HG03575 (cell line): ENCODE measurements around the gene FAM156A.
"Not testable (repeated sequence)": the region's sequence is repeated elsewhere in the genome, so short reads cannot be mapped to it uniquely, and the experiment has no call there.

Experiments used
- ATAC-seq: cut with Tn5 transposase; IDR thresholded peaks from one replicate; pipeline ENCODE4 v1.9.1; 2021; ENCODE audit not compliant: unreplicated experiment, insufficient number of reproducible peaks, low FRiP score; ENCODE audit errors: extremely low read depth

Gene FAM156A

DNA sequence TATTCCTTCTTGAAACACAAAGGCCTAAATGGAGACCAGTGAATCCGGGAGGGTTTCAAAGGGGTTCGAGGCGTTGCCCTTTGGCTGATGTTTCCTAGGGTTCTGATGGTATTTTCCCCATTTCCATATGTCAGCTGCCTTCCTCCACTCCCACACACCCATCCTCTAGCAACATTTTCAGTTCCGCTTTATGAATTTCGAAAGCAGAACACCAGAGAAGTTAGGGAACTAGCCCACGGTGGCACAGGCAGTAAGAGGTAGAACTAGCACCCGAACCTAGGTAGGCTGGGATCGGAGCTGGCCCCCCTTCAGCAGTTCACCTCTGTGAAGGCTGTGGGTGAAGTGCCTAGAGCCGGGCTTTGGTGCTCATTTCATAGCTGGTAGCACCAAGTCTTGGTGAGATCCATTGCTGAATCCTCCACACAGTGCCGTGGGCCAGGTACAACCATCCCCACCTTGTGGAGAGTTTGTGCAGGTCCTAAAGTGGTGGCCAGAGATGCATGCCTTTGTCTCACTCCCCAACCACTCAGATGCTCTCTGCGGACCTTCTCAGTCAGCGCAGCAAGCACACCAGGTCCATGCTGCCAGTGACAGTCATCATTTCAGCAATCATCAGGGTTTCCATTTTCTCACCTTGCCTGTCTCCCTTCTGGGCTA, 48.9 kb downstream of the FAM156A start:
- ATAC-seq, result not testable (repeated sequence)

DNA sequence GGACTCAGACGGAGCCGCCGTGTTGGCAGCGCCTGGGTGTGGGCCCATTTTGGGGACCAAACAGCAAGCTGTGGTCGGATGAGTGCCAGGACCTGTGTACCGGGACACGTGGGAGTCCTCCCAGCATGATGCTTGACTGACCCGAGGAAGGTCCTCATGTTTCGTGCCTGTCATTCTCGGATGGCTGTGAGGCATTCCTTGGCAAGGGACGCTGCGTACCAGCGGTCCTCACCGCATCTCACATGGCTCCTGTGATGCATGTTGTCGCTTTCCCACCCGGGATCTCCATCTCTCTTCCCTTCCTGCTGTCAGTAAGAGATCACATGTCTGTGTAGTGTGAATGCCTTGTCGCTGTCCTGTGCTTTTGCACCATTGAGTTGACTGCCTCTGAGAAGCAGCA, 50.4 kb downstream of the FAM156A start:
- not testable (repeated sequence) for ATAC-seq

- not testable (repeated sequence) for ATAC-seq
These were observed 51.2 kb downstream of the FAM156A start for GRCh38 chrX:52907137-52907536.

DNA sequence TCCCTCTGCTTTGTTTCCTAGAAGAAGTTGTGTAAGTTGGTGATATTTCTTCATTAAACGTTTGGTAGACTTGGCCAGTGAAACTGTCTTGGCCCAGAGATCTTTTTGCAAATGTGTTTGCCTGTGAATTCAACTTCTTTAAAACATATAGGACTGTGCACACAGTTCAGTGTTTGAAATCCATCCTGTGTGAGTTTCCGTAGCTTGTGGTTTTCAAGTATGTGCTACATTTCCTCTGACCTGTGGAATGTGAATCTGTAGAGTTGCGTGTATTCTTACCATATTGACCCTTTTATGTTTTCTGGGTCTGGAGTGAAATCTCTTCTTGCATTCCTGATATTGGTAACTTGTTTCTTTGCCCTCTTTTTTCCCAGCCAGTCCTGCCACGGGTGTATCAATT, 52.2 kb downstream of the FAM156A start:
- ATAC-seq, result not testable (repeated sequence)

GRCh38 chrX:52905531-52905930, 52.8 kb downstream of the FAM156A start:
- ATAC-seq, result not testable (repeated sequence)
